ENCODE measurements around the gene USP22.

USP22 gene

GRCh38 chr17:21014498-21014897, 28.3 kb downstream of the USP22 start:
- no peak overlapping the region for H3K4me3 ChIP-seq (ENCODE audit: low read depth, low read length)
- POLR2A ChIA-PET: no interaction called here
- DNase-seq (ENCODE audit: low read depth, low spot score): no peak
- CTCF ChIA-PET: interaction anchor here (1.1 to 1.7 kb wide), 3 partner anchors 9 to 25 kb away, joined by 3 to 5 read pairs (median 4); no protein-coding TSS in a partner anchor
- TF ChIP-seq CTCF (IDR thresholded peaks at IDR 0.05; ENCODE audit: insufficient read depth, low read length, missing control alignments): no peak

- H3K4me3 ChIP-seq (ENCODE audit: low read depth, low read length): no peak overlapping the region
- no peak for TF ChIP-seq CTCF (IDR thresholded peaks at IDR 0.05; ENCODE audit: insufficient read depth, low read length, missing control alignments)
- no peak for DNase-seq (ENCODE audit: low read depth, low spot score)
- ChIA-PET POLR2A (no interaction called here), CTCF (interaction anchor here (1.1 to 1.7 kb wide), 3 partner anchors 9 to 26 kb away, joined by 3 to 5 read pairs (median 4); no protein-coding TSS in a partner anchor)
Measured at GRCh38 chr17:21013983-21014382, 28.8 kb downstream of the USP22 start.

GRCh38 chr17:21012736-21013135, 30.1 kb downstream of the USP22 start:
- no peak overlapping the region for H3K4me3 ChIP-seq (ENCODE audit: low read depth, low read length)
- no peak for TF ChIP-seq CTCF (IDR thresholded peaks at IDR 0.05; ENCODE audit: insufficient read depth, low read length, missing control alignments)
- DNase-seq (ENCODE audit: low read depth, low spot score): no peak
- ChIA-PET CTCF (interaction anchor here (1.0 kb wide), 1 partner anchor 19 kb away, joined by 4 read pairs; no protein-coding TSS in a partner anchor), POLR2A (no interaction called here)

- H3K4me3 ChIP-seq (ENCODE audit: low read depth, low read length): no peak overlapping the region
- CTCF ChIA-PET: interaction anchor here (1.5 kb wide), 1 partner anchor 13 kb away, joined by 3 read pairs; no protein-coding TSS in a partner anchor
- TF ChIP-seq CTCF (IDR thresholded peaks at IDR 0.05; ENCODE audit: insufficient read depth, low read length, missing control alignments): no peak
- POLR2A ChIA-PET: no interaction called here
- no peak for DNase-seq (ENCODE audit: low read depth, low spot score)
Measured at GRCh38 chr17:21010705-21011596, 31.9 kb downstream of the USP22 start.

GRCh38 chr17:21008992-21009671, 33.7 kb downstream of the USP22 start:
- ChIA-PET CTCF (interaction anchor here (1.5 kb wide), 1 partner anchor 15 kb away, joined by 3 read pairs; no protein-coding TSS in a partner anchor), POLR2A (no interaction called here)
- no peak overlapping the region for H3K4me3 ChIP-seq (ENCODE audit: low read depth, low read length)
- TF ChIP-seq CTCF (IDR thresholded peaks at IDR 0.05; ENCODE audit: insufficient read depth, low read length, missing control alignments): no peak
- DNase-seq (ENCODE audit: low read depth, low spot score): no peak
